SU-DHL-6 (cell line): Measurements from ENCODE around the gene FIBIN.

Experiments used
- CTCF ChIP-seq: fragments of 200-600 bp; sonication (generic); IDR thresholded peaks from one replicate; pipeline ENCODE4 v1.5.1; 2017; ENCODE audit warnings: antibody characterized with exemption, mild to moderate bottlenecking, low read length, moderate library complexity; ENCODE audit not compliant: insufficient read depth, poor library complexity, severe bottlenecking
- EZH2phosphoT487 ChIP-seq: fragments of 200-600 bp; sonication (generic), shearing (Covaris generic); conservative IDR thresholded peaks from 2 replicates; pipeline ENCODE4 v1.6.1; 2018; ENCODE audit warnings: mild to moderate bottlenecking, antibody characterized with exemption, low read length, moderate library complexity, mixed read lengths

- TF ChIP-seq CTCF = no peak
- TF ChIP-seq EZH2phosphoT487 = no peak
Observed at GRCh38 chr11:26951809-26952515, 42.0 kb upstream of the FIBIN start.
